Right lobe of liver (tissue), 6 donors: ENCODE data around the gene MPEG1. TPM values are rescaled to one million over a fixed set of nuclear protein-coding genes. Genes with fewer than 3 reads are reported as not detected.
A peak's percentile ranks its signal among the peaks of the same experiment; 100 is the strongest.

Experiments used
- ATAC-seq, 4 donors: fragments of 200-7000 bp; cut with Tn5 transposase; one replicate each; pipeline ENCODE4 v1.9.1; 2020; ENCODE audit warnings: mild to moderate bottlenecking in 4 of 4, moderate library complexity in 4 of 4
- DNase-seq, 3 donors: peaks; one replicate each; pipeline ENCODE4 v3.0.0-alpha.2; 2020
- H3K27ac ChIP-seq, 3 donors: fragments of 200-600 bp; one replicate each; pipeline ENCODE4 v1.8.0; 2022
- H3K27me3 ChIP-seq, 2 donors: fragments of 200-600 bp; one replicate each; pipeline ENCODE4 v1.8.0; 2022
- H3K36me3 ChIP-seq, 4 donors: fragments of 200-600 bp; sonication (generic) in 1 of 4; one replicate each; pipeline versions ENCODE4 v1.5.1 to v1.8.0; 2017 to 2022; ENCODE audit warnings: control low read depth in 1 of 4
- H3K4me1 ChIP-seq, 4 donors: fragments of 200-600 bp; sonication (generic) in 1 of 4; one replicate each; pipeline versions ENCODE4 v1.5.1 to v1.8.0; 2017 to 2022; ENCODE audit warnings: control low read depth in 1 of 4
- H3K4me3 ChIP-seq, 3 donors: fragments of 200-600 bp; one replicate each; pipeline ENCODE4 v1.8.0; 2022
- H3K9me3 ChIP-seq, 4 donors: fragments of 200-600 bp; sonication (generic) in 1 of 4; one replicate each; pipeline versions ENCODE4 v1.5.1 to v1.8.0; 2017 to 2022; ENCODE audit warnings: control low read depth in 1 of 4
- POLR2A ChIP-seq: fragments of 450-650 bp; IDR thresholded peaks from one replicate; pipeline ENCODE4 v1.6.1; 2017; ENCODE audit warnings: antibody characterized with exemption, mild to moderate bottlenecking
- WGBS: methylation state at CpG from one replicate; pipeline ENCODE4 v1.1.6; 2018; ENCODE audit warnings: low coverage, low lambda C conversion rate; ENCODE audit not compliant: insufficient coverage; ENCODE audit errors: missing lambda C conversion rate; 5-methylcytosine and 5-hydroxymethylcytosine counted together
- intact Hi-C, 2 donors: fragments of 100-400 bp; cut with DNase I; formaldehyde crosslinking; loops; one replicate each; pipeline versions ENCODE4 v1.11.2 to v1.14.1; 2022
- total RNA-seq, 6 experiments: library from RNA; depleted of rRNA in 2 of 6; stranded (reverse); fragments of >200 nt in 2 of 6; fragmentation: NEBNext Ultra II Directional in 3 of 6; extraction: Animal tissue kit (Norgen Biotek cat#: 25700) in 3 of 6; gene quantifications; one replicate each; pipeline versions ENCODE4 v1.1.0 to v1.2.4, GENCODE V29; 2016 to 2023
- TF ChIP-seq, protein P1 (sequence below), 4 donors: fragments of 200-600 bp in 3 of 4; fragments of 450-650 bp in 1 of 4; IDR thresholded peaks; one replicate each; pipeline versions ENCODE4 v1.5.1 to v1.8.0; 2016 to 2022; ENCODE audit warnings: antibody characterized with exemption in 4 of 4, mild to moderate bottlenecking in 2 of 4
- donor health status: DM: no; HTN: yes; CAD: no.
- donor health status: DM: no; HTN: no; CAD: no.
- donor health status: DM: no; HTN: no; CAD: no.
- donor health status: DM: no; HTN: yes; CAD: no.
- donor health status: DM: no; HTN: yes; CAD: no.

The MPEG1 gene
- total RNA-seq, 6 experiments from 2014 or later = 5.6 to 22.6 (median 7.4) TPM

DNA sequence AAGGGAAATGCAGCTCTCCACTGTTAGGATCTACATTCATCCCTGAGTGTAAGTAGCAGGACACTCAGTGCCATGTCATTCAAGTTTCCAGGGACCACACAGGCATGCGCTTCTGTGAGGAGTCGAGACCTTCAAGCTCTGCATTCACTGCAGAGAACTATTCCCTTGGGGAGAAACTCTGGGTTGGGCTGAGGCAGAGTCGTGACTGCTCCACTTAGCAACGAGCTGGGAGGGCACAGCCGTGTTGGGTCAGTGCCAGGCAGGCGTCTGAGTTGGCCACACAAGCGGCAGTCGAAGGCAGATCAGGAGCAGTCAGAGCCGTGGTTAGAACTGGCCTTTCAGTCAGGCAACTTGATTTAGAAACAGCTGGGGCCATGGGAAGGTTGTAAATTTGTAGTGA is 14.7 kb downstream of the MPEG1 start:
- Histone ChIP-seq H3K36me3 (peaks cover 0 to 24% (median 18%) of the 10 kb centered on the region in 4 donors), H3K27ac (no peak overlapping the region), H3K4me1 (peaks cover 0 to 6% (median 0%) of the 10 kb centered on the region in 4 donors), H3K4me3 (no peak overlapping the region), H3K9me3 (no peaks in the 10 kb centered on the region), H3K27me3 (no peaks in the 10 kb centered on the region)
- 30% methylated on average over 4 of the region's 9 CpGs for WGBS
- peak; percentile 46 to 69 (median 58) for ATAC-seq
- peak; percentile 66 to 79 (median 77) for DNase-seq
- intact Hi-C loops = no loop called here
- TF ChIP-seq, protein P1, sequence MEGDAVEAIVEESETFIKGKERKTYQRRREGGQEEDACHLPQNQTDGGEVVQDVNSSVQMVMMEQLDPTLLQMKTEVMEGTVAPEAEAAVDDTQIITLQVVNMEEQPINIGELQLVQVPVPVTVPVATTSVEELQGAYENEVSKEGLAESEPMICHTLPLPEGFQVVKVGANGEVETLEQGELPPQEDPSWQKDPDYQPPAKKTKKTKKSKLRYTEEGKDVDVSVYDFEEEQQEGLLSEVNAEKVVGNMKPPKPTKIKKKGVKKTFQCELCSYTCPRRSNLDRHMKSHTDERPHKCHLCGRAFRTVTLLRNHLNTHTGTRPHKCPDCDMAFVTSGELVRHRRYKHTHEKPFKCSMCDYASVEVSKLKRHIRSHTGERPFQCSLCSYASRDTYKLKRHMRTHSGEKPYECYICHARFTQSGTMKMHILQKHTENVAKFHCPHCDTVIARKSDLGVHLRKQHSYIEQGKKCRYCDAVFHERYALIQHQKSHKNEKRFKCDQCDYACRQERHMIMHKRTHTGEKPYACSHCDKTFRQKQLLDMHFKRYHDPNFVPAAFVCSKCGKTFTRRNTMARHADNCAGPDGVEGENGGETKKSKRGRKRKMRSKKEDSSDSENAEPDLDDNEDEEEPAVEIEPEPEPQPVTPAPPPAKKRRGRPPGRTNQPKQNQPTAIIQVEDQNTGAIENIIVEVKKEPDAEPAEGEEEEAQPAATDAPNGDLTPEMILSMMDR (IDR thresholded peaks at IDR 0.05) = no peak
- TF ChIP-seq POLR2A = no peak

DNA sequence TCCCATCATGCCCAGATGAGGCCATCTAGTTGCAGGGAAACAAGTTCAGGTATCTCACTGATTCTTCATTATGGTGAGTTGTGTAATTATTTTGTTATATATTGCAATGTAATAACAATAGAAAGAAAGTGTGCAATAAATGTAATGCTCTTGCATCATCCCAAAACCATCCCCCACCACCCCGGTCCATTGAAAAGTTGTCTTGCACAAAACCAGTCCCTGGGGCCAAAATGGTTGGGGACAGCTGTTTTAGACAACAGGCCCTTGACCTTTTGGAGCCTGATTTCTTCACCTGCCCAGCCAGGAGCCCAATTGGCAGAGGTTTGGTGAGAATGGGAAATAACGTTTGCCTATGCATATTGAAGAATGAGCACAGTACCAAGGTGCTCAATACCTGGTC is 15.9 kb downstream of the MPEG1 start:
- TF ChIP-seq POLR2A = no peak
- TF ChIP-seq, protein P1 (IDR thresholded peaks at IDR 0.05) = no peak
- no peaks in the 10 kb centered on the region for H3K9me3 ChIP-seq
- ATAC-seq (peak in 3 of 4 donors; percentile 6 to 74 (median 66)), DNase-seq (peak in 2 of 3 donors; percentile 60 to 68)
- H3K27me3 ChIP-seq = no peaks in the 10 kb centered on the region
- H3K4me1 ChIP-seq = peaks cover 0 to 12% (median 2%) of the 10 kb centered on the region in 4 donors
- H3K4me3 ChIP-seq = no peak overlapping the region
- WGBS = 33% methylated on average over 2 of the region's 2 CpGs
- intact Hi-C loops = no loop called here
- no peak overlapping the region for H3K27ac ChIP-seq
- peaks cover 0 to 20% (median 14%) of the 10 kb centered on the region in 4 donors for H3K36me3 ChIP-seq

DNA sequence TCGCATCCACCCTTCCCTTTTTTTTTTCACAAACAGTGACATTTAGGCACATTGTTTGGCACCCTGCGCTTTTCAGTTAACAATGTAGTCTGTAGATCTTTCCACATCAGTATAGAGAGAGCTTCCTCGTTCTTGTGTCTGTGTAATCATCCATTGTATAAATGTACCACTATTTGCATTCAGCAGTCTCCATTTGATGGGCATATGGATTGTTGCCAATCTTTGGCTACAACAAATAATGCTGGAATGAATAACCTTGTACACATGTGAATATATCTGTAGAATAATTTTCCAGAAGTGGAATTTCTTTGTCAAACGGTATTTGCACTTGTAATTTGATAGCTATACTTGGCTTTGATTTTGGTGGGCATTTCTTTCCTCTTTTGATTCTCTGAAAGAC is 17.1 kb downstream of the MPEG1 start:
- no peak for ATAC-seq
- Histone ChIP-seq H3K36me3 (peaks cover 0 to 20% (median 12%) of the 10 kb centered on the region in 4 donors), H3K4me3 (no peak overlapping the region), H3K27me3 (no peaks in the 10 kb centered on the region), H3K27ac (no peak overlapping the region), H3K4me1 (peaks cover 0 to 24% (median 8%) of the 10 kb centered on the region in 4 donors), H3K9me3 (no peaks in the 10 kb centered on the region)
- 96% methylated on average over 4 of the region's 4 CpGs for WGBS
- TF ChIP-seq POLR2A = no peak
- TF ChIP-seq, protein P1 (IDR thresholded peaks at IDR 0.05) = no peak
- intact Hi-C loops = no loop called here
- DNase-seq = no peak

DNA sequence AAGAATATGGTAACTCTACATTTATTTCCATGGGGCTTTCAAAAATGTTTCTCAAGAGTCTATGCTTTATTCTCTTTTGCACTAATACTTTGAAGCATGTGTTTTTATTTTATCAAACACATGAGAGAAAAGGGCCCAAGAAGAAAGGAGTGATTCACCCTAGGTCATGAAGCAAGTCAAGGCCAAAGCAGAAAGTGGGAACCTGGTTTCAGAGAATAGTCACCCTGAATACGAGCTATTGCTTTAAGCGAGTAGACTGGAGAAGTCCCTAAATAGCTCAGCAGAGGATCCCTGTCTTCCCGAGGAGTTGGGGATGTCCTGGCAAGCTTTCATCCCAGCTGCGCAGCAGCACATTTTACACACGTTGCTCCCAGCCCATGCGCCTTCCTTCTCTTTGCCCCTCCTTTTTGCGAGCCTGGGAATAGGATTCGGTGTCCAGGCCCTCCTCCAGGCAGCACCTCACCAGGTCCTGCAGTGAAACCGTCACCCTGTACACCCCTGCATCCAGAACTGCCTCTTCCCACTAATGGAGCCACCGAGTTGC is 19.1 kb downstream of the MPEG1 start:
- no peak for TF ChIP-seq POLR2A
- TF ChIP-seq, protein P1 (IDR thresholded peaks at IDR 0.05) = no peak
- WGBS = 94% methylated on average over 10 of the region's 10 CpGs
- no peaks in the 10 kb centered on the region for H3K27me3 ChIP-seq
- H3K4me3 ChIP-seq = no peak overlapping the region
- ATAC-seq = no peak
- intact Hi-C loops = no loop called here
- peaks cover 0 to 28% (median 10%) of the 10 kb centered on the region in 4 donors for H3K36me3 ChIP-seq
- H3K4me1 ChIP-seq = peaks cover 0 to 30% (median 15%) of the 10 kb centered on the region in 4 donors
- no peaks in the 10 kb centered on the region for H3K9me3 ChIP-seq
- no peak overlapping the region for H3K27ac ChIP-seq
- no peak for DNase-seq
